ENCODE measurements around the gene CAPN8. TPM values are rescaled to one million over a fixed set of nuclear protein-coding genes. Genes with fewer than 3 reads are reported as not detected.

The CAPN8 gene
- total RNA-seq, 1 experiment from 2014 or later = not detected

DNA sequence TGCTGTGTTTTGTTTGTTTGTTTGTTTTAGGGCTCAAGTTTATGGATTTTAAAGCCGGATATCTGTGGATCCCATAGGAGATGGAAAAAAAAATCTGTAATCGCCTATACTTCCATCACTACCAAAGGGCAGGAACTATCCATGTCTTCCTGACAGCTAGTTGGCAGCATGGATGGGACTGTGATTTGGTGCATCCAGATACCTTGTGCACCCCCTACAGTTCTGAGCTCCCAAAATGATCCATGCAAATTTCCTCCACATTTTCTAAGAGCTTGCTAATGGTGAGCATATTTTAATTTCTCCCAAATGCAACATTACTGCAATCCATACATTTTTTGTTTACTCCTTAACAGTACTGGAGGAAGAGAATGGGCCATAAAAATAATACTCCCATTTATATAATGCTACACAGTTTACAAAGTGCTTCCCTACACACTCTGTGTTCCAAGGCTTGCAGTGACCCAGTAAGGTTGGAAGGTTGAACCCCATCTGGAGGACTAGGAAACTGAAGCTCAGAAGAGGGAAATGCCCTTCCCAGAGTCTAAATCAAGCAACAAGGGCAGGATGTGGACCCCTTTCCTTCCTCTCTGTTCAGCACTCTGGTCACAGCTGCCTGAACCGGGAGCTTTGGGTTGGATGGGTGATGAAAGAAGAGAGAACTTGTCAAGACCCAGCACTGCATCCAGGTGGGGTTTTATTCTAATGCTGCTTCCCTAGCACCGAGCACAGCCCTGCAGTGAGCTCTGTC is 48.0 kb downstream of the CAPN8 start:
- no peak for DNase-seq (ENCODE audit: low read depth)

DNA sequence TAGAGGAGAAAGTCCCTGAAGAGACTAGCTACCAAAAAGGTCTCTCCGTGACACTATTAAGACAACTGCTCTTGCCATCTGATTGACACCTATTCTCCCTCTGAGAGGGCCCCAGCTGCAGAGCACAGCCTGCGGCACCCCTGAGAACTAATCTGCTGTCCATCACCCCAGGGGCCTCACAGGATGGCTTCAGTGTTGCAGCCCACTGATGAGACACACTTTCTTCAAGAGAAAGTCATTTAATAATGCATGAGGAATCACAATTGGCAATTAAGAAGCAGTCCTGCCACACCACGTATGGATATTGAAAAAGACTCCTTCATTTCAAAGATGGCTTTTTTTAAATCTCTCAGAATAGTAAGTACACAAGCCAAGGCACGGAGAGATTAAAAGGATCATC is 48.9 kb downstream of the CAPN8 start:
- DNase-seq (ENCODE audit: low read depth) = no peak

DNA sequence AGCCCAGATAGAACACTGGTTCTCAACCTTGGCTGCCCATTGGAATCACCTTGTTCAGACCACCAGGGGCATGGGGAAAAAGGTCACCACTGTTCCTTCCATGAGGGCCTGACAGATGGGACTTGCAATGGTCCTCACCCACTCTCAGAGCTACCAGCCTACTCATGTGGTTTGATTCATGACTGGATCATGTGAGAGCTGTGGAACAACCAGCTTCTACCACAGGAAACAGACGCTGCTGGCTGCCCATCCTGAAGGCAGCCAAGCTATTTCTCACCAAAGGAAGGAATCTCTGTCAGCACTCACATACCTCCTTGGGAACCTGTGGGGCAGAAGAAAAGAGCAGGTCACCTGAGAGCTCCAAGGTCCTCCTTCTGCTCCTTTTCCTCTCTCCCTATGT is 53.6 kb downstream of the CAPN8 start:
- DNase-seq (ENCODE audit: low read depth) = no peak

DNA sequence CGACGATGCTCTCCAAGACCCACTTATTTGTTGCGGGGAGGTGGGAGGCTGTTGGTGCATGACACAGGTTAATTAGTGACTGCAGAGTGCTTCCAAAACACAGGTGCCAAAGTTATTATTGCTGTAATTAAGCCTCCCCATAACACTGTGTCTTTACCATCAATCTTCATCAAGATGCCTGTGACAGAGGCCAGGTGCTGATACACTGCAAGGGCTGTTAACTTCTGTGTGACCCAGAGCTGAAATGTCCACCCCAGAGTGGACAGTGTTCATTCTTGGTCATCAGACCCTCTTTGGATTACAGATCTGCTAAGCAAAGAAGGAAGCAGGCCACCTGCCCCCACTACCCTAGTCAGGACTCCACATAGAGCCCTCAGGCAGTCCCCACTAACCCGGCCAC is 55.5 kb downstream of the CAPN8 start:
- no peak for DNase-seq (ENCODE audit: low read depth)

DNA sequence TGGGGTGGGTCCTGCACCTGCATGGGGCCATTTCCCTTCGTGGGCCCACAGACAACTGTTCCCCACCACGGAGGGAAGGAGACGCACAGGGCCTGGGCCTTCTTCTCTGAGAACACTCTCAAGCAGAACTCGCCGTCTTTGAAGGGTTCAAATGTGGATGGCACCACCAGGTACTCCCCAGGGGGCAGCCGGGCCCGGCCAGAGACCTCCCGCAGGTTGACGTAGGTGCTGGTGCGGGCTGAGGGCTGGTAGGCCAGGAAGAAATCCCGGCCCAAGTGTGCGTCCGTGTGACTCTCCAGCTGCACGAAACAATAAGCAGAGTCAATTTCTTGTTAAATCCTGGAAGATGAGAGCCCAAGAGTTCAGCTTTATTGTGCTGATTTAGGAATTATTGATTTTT is 56.4 kb downstream of the CAPN8 start:
- no peak for DNase-seq (ENCODE audit: low read depth)

DNA sequence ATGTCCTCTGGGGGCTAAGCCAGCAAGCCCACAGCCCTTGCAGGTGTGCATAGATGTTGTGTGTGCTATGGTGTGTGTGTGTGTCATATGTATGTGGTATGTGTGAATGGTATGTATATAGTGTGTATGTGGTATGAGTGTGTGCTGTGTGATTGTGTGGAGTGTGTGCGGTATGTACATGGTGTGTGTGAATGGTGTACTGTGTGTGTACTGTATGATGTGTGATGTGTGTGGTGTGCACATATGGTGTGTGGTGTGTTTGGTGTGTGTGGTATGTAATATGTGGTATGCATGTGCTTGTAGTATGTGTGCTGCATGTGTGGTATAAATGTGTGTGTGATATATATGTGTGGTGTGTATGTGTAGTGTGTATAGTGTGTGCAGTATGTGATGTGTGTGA is 107.0 kb downstream of the CAPN8 start:
- no peak for DNase-seq (ENCODE audit: low read depth)

DNA sequence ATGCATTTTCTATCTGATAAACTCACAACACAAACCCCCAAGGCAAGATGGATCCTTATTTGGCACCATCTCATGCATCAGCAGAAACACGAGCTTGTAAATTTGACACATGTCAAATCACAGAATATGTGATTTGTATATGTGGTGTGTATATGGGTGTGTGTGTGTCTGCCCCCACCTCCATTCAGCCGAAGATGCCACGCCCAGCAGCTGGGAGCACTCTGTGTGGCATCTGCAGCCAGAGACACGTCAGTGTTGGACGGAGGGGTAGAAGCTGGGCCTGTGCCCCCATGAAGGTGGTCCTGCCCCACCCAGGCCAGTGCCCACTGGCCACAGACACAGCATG is 108.4 kb downstream of the CAPN8 start:
- no peak for DNase-seq (ENCODE audit: low read depth)

DNA sequence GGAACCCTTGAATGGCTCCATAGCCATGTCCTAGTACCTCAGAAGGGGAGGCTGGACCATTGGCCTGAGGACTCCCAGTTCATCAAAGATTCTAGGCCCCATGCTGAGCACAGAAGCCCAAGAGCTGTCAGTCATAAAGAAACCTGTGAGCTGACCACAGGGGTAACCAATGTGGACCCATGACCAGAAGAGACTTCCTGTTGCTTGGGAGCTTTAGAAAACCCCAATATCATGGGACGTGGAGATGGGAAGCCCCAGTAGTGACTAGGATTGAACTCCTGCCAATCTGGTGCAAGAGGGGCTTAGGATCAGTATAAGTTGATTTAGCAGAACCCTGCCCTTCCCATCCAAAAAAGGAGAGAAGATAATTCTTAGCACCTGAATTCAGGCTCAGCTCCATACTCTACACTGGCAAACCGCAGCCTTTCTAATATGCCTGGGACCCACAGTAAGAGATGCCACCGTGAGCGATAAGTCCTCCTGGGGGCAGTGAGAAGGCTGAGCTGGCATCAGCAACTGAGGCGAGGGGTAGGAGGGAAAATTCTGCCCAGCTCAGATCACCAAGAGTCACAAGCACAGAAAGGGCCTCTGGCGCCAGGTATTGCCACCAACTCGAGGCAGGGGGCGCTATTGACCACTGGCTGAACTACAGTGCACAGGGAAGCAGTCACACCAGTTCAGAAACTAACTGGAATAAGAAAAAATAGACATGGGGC is 108.9 kb downstream of the CAPN8 start:
- DNase-seq (ENCODE audit: low read depth) = peak; percentile 40

DNA sequence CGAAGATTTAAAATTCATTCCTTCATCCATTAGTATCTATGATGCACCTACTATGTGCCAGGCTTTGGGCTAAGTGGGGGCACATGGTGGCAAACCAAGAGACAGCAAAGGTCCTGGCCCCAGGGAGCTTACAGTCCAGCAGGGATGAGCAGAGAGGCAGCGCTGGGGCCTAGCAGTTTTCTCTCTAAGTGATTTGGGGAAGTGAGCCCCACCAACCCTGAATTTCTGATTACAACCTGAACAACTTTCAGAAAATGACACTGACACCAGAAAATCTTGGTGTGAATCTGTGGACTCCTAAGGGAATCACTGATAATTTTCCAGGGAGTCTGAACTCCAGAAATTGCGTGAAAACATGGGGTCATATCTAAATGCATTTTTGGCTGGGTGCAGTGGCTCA is 111.5 kb downstream of the CAPN8 start:
- DNase-seq (ENCODE audit: low read depth) = no peak

DNA sequence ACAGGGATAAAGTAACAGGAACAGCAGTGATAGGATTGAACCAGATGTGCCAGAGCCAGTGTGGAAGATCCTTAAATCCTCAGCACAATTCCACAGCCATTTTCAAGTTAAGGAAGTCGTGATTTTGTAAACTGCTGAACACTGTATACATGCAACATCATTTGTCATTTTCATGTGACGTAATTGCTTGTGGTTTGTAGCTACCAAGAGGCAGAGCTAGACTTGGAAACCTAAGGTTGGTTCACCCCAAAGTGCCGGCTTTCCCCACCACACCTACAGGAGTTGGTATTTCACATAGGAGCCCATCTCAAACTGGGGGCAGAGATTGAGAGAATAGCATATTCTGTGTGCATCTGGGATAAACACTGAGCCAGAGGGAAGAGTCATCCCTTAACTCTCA is 113.9 kb downstream of the CAPN8 start:
- peak; percentile 12 for DNase-seq (ENCODE audit: low read depth)

DNA sequence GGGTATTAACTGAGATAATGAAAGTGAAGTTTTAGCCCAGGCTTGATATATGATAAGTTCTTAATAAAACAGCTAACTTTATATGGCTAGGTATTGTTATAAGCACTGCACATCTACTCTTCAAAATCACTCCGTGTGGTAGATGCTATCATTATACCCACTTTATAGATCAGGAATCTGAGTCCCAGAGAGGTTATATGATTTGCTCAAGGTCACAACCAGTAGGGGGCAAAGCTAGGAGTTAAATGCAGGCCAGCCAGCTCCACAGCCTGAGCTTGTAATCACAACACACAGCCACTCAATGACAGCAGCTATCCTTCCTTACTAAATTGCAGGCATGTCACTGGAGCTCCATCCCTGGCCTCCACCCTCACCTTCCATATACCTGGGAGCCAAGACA is 115.8 kb downstream of the CAPN8 start:
- DNase-seq (ENCODE audit: low read depth) = no peak

DNA sequence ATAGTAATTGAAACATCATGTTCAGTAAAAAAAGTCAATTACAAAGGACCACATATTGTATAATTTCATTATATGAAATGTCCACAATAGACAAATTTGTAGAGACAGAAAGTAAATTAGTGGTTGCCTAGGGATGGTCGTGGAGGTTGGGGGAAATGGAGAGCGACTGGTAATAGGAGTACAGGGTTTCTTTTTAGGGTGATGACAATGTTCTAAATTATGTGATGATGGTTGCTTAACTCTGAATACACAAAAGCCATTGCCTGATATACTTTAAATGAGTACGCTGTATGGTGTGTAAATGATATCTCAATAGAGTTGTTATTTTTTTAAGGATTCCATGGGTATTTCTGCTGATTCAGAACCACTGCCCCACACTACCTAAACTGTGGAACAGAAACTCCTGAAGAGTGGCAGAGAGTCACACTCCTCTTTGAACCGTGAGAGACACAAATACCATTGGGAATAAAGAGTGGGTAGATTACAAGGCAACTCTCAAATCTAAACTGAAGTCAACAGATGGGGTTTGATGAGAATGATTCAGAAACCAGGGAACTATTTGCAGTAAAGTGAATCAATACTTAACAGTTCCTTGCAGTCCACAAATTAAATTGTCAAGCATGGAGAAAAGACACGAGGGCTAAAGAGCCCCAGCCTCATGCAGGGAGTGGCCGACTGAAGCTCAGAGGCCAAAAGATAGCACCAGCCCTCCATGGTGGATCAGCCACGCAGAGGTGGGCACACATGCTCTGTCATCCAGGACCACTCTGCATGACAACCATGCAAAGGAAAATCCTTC is 118.0 kb downstream of the CAPN8 start:
- no peak for DNase-seq (ENCODE audit: low read depth)

DNA sequence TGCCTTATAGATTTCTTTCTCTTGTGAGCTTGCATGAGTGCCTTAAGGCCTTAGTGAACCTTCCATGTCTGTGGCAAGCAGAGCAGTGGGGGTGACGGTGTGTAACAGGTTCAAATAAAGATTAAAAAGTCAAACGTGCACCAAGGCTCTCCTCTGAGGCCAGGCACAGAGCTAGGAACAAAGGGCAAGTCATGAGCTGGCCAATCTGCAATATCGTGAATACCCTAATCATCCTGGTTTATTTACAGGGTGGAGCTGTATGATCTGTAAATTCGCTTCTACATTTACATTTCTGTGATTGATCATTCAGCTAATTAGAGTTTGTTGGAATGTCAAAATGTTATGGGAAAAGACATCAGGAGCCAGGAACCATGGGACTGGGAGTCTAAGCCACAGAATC is 120.2 kb downstream of the CAPN8 start:
- DNase-seq (ENCODE audit: low read depth) = no peak

DNA sequence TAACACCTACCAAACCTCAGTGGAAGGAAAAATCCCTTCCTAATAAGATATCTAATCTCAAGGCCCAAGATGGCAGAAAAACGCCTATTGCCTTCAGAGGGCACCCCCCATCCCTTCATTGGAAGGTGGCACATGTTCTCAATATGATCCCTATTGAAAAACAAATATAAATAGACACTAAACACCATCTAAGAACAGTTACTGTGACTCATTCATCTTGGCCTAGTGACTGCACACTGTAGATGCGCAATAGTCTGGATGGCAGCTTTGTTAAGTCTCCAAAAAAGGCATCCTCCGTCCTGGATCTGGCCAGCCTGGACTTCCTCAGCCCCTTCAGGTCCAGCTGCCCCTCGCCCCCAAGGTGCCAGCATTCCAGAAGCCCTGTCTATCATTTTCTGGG is 121.9 kb downstream of the CAPN8 start:
- DNase-seq (ENCODE audit: low read depth) = no peak

DNA sequence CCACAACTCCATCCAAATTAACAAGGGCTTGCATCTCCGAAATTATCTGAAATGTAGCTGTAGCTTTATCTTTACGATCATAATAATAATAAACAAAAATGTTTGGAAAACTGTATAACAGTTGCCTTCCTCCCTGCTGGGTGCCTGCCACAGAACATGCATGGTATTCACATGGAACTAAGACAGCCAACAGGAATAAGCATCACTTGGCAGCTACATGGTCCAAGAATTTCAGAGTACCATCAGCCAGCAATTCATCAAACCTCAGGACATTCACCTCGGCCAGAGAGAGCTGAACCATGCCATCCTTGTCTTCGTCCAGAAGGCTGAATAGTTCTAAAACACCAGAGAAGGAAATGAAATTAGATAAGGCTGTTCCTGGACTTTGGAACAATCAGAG is 122.7 kb downstream of the CAPN8 start:
- no peak for DNase-seq (ENCODE audit: low read depth)

DNA sequence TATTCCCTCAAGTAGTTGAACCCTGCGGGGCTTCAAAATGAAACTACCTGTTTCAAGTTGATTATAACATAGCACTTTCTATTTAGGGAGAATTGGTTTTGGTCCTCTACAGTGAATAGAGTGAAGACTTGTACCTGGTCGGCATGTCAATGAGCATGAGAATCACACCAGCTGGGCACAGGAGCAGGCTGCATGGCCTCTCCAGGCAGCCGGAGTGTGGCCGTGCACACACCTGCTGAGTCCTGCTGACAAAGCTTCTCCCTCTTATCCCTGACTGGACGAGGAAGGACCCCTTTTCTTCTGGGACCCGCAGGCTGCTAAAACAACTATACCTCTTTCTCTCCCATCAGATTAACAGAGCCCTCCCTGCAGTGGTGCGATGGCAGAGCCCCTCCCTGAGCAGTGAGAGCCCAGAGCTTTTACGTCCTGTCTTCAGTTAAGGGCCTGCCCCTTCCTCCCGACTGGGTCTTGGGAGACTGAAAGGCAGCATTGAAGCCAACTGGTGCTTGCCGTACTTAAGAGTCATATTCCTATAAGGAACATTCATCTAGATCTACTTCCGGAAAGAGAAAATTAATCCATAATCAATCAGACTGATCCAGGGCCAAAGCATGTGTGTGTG is 124.9 kb downstream of the CAPN8 start:
- DNase-seq (ENCODE audit: low read depth) = no peak

DNA sequence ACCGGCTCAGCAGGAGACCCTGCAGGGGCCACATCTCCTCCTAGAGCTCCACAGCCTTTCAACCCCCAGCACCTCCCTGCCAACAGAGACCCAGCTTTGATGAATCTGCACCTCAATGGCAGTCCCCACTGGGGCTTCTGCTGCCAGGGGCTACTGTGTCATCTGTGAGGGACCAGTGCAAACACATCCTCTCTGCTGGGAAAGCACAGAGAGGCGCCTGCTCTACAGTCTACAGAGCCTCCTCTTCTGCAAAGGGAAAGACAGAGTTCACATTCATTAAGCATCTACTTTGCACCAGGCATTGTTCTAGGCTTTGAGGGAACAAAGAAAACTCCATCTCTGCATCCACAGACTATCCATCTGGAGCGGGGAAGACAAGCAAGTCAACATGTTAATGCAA is 125.8 kb downstream of the CAPN8 start:
- no peak for DNase-seq (ENCODE audit: low read depth)

DNA sequence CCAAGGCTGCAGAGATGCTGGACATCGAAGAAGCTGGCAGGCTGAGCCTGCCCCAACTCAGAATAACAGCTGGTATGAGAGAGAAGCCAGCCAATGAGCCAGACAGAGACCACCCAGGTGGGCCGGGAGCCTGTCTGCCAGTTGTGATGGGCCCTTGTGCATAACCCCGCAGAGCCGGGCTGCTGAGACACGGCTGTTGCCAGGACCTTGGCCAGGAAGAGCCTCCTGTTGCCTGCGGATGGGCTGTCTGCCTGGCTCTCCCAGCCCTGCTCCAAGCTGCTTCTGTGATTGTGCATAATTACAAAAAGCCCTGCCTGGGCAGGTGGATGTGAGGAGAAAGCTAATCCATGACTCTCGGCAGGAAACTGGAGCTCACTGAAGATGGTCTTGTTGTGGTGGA is 126.5 kb downstream of the CAPN8 start:
- no peak for DNase-seq (ENCODE audit: low read depth)

DNA sequence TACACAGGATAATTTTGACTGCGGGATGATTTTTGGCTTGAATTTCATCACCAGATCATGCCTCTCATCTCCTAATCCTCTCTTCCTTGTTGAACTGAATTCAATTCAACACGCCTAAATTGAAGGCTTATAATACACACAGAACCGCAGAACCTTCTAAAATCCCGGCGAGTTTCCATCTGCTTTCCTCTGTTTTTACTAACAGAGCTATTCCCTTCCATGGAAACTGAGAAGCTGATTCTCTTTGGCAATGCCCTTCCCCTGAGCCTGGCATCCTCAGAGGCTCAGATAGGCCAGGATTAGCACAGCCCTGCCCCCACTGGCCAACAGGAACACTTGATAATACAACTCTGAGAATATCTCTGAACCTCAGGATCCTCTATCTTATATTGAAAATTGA is 130.2 kb downstream of the CAPN8 start:
- DNase-seq (ENCODE audit: low read depth) = no peak

DNA sequence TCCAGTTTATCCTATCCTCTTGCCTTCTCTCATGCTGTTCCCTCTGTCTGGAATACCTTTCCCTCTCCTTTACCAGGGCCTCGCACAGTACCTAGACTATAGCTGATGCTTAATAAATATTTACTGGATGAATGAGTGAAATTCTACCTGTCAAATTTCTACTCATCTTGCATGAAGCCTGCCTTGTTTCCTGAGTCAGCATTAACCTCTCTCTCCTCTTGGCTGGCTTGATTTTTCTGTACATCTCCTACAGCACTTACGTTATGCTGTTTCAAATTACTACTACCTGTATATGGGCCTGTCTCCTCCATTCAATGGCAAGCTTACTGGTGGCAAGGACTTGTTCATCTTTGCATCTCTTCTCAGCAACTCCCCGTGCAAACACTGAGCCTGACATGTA is 130.8 kb downstream of the CAPN8 start:
- DNase-seq (ENCODE audit: low read depth) = no peak

DNA sequence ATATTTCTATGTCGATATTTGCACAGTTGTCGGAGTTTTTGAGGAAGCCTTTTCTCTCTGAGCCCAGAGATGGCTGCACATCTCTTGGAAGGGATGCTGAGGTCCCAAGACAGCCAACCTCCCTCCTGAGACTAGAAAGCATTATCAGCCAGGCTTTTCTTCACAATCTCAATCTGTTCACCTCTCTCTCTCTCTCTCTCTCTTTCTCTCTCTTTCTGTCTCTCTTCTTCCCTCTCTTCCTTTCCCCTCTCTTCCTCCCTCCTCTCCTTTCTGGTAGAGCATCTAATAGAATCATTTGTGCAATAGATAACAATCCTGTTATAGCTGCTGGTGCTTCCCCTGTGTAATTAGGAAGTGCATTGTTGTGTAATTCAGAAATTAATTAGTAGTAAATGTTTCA is 131.8 kb downstream of the CAPN8 start:
- DNase-seq (ENCODE audit: low read depth) = no peak

DNA sequence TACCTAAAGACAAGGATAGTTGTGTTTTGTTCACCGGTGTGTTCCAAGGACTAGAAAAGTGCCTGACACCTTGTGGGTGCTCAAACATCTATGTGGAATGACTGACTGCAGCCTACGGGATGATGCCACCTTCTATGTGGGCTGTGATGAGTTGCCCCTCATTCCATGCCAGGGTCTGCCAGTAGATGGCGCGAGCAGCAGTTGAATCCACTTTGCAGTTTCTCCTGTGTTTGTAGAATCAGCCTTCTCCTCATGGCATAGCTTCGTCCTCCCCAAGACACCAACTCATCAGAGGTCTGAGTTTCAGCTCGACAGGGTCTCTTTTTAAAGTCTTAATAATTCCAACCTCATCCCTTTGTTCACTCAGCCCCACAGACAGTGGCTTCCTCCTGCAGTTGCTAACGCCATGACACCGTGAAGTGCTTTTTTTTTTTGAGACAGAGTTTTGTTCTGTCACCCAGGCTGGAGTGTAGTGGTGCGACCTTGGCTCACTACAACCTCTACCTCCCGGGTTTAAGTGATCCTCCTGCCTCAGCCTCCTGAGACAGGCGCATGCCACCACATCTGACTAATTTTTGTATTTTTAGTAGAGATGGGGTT is 133.7 kb downstream of the CAPN8 start:
- DNase-seq (ENCODE audit: low read depth) = peak; percentile 56
